Caco-2 (cell line): ENCODE data around the gene GEMIN7. TPM values are rescaled to one million over a fixed set of nuclear protein-coding genes. Genes with fewer than 3 reads are reported as not detected.
A peak's percentile ranks its signal among the peaks of the same experiment; 100 is the strongest.

Source experiments
- BruUV-seq: library from RNA; stranded (reverse); fragments of 400-500 nt; replicated peaks from 2 replicates; lab custom pipeline; 2021; lab: Mats Ljungman, UMichigan
- CTCF ChIA-PET: fragments of 300-600 bp; sonication (Branson Sonifier 250); formaldehyde crosslinking; loops from one replicate; lab custom pipeline; 2022; ENCODE audit warnings: antibody characterized with exemption; lab: Charles Lee
- POLR2A ChIA-PET: fragments of 300-600 bp; sonication (Branson Sonifier 250); formaldehyde crosslinking; loops from one replicate; lab custom pipeline; 2022; ENCODE audit warnings: antibody characterized with exemption; lab: Charles Lee
- DNase-seq, 2 experiments: peaks; one replicate each; pipeline versions ENCODE4 v3.0.0 to v3.0.0-alpha.2; 2020 to 2022
- H3K27me3 ChIP-seq: replicated peaks from 2 replicates; pipeline ENCODE4 v1.6.0; 2011; ENCODE audit warnings: low read length; ENCODE audit not compliant: control insufficient read depth, insufficient read depth
- H3K36me3 ChIP-seq: 2 replicates; pipeline ENCODE4 v1.5.1; 2011; ENCODE audit warnings: low read length; ENCODE audit not compliant: control insufficient read depth, insufficient read depth
- H3K4me1 ChIP-seq: fragments of 250-450 bp; sonication (Bioruptor Pico); 2 replicates; pipeline ENCODE4 v1.5.1; 2020; ENCODE audit warnings: mild to moderate bottlenecking
- H3K4me3 ChIP-seq: 2 replicates; pipeline ENCODE4 v1.5.1; 2011; ENCODE audit warnings: low read depth, mild to moderate bottlenecking, control low read depth, low read length
- H3K9me3 ChIP-seq: fragments of 250-450 bp; sonication (Bioruptor Pico); 2 replicates; pipeline ENCODE4 v1.5.1; 2020; ENCODE audit warnings: mild to moderate bottlenecking, moderate library complexity
- H3K27ac Mint-ChIP-seq: one replicate; pipeline ENCODE4 v1.8.0; 2022; ENCODE audit warnings: mixed read lengths; ENCODE audit not compliant: unreplicated experiment
- H3K27me3 Mint-ChIP-seq: one replicate; pipeline ENCODE4 v1.8.0; 2022; ENCODE audit warnings: mixed read lengths; ENCODE audit not compliant: insufficient read depth, unreplicated experiment
- H3K36me3 Mint-ChIP-seq: one replicate; pipeline ENCODE4 v1.8.0; 2022; ENCODE audit warnings: mild to moderate bottlenecking, mixed read lengths; ENCODE audit not compliant: insufficient read depth, unreplicated experiment
- H3K4me1 Mint-ChIP-seq: one replicate; pipeline ENCODE4 v1.8.0; 2022; ENCODE audit warnings: low read depth, mixed read lengths; ENCODE audit not compliant: unreplicated experiment
- H3K4me3 Mint-ChIP-seq: one replicate; pipeline ENCODE4 v1.8.0; 2022; ENCODE audit warnings: mild to moderate bottlenecking, moderate library complexity, mixed read lengths; ENCODE audit not compliant: unreplicated experiment
- H3K9me3 Mint-ChIP-seq: one replicate; pipeline ENCODE4 v1.8.0; 2022; ENCODE audit warnings: mixed read lengths; ENCODE audit not compliant: unreplicated experiment
- CTCF ChIP-seq, 2 experiments: fragments of 200-600 bp in 1 of 2; IDR thresholded peaks; 1 replicate in 1 of 2; 2 replicates in 1 of 2; pipeline versions ENCODE4 v1.5.1 to v1.8.0; 2011 to 2022; ENCODE audit warnings: antibody characterized with exemption in 1 of 2, control low read depth in 1 of 2, inconsistent platforms in 1 of 2, low read depth in 1 of 2, low read length in 1 of 2, mild to moderate bottlenecking in 1 of 2, moderate library complexity in 1 of 2; ENCODE audit not compliant: insufficient read depth in 1 of 2, severe bottlenecking in 1 of 2, unreplicated experiment in 1 of 2
- intact Hi-C: fragments of 100-400 bp; cut with micrococcal nuclease; formaldehyde crosslinking; loops from one replicate; pipeline ENCODE4 v1.10.0; 2022; ENCODE audit not compliant: unreplicated experiment
- total RNA-seq: library from RNA; stranded (reverse); gene quantifications from 2 replicates; pipeline ENCODE4 v1.2.3, GENCODE V29; 2022

Gene GEMIN7
- total RNA-seq, 1 experiment from 2014 or later = 49.3 TPM

- CTCF ChIA-PET = no interaction called here
- TF ChIP-seq CTCF (IDR thresholded peaks at IDR 0.05; ENCODE audit: insufficient read depth in 1 of 2, low read depth in 1 of 2, low read length in 1 of 2, severe bottlenecking in 1 of 2, unreplicated experiment in 1 of 2) = no peak
- H3K4me3 Mint-ChIP-seq = no peak overlapping the region
- H3K27me3 ChIP-seq = no peaks in the 10 kb centered on the region
- H3K9me3 Mint-ChIP-seq = no peaks in the 10 kb centered on the region
- H3K4me3 ChIP-seq = no peak overlapping the region
- no peak for DNase-seq
- intact Hi-C loops = loop anchor here (5.0 kb wide), 1 partner anchor 37 kb away; the partner anchor contains the start of gene PPP1R37
- H3K4me1 ChIP-seq = no peaks in the 10 kb centered on the region
- POLR2A ChIA-PET = no interaction called here
- no peaks in the 10 kb centered on the region for H3K9me3 ChIP-seq
- peaks cover 13% of the 10 kb centered on the region for H3K36me3 Mint-ChIP-seq
- H3K27ac Mint-ChIP-seq = no peak overlapping the region
- BruUV-seq = no TSS peak
- no peaks in the 10 kb centered on the region for H3K27me3 Mint-ChIP-seq
- H3K4me1 Mint-ChIP-seq = peaks cover 6% of the 10 kb centered on the region
- no peaks in the 10 kb centered on the region for H3K36me3 ChIP-seq
Measured at GRCh38 chr19:45128806-45129205, 49.7 kb downstream of the GEMIN7 start.

GRCh38 chr19:45130236-45130635 is 51.2 kb downstream of the GEMIN7 start:
- intact Hi-C loops = no loop called here
- POLR2A ChIA-PET = no interaction called here
- CTCF ChIA-PET = no interaction called here
- H3K4me1 ChIP-seq = no peaks in the 10 kb centered on the region
- no peaks in the 10 kb centered on the region for H3K4me1 Mint-ChIP-seq
- no peak overlapping the region for H3K27ac Mint-ChIP-seq
- H3K9me3 Mint-ChIP-seq = no peaks in the 10 kb centered on the region
- H3K4me3 Mint-ChIP-seq = no peak overlapping the region
- H3K27me3 Mint-ChIP-seq = no peaks in the 10 kb centered on the region
- H3K36me3 ChIP-seq = no peaks in the 10 kb centered on the region
- H3K9me3 ChIP-seq = no peaks in the 10 kb centered on the region
- H3K27me3 ChIP-seq = no peaks in the 10 kb centered on the region
- H3K36me3 Mint-ChIP-seq = peaks cover 13% of the 10 kb centered on the region
- DNase-seq = no peak
- no TSS peak for BruUV-seq
- no peak for TF ChIP-seq CTCF (IDR thresholded peaks at IDR 0.05; ENCODE audit: insufficient read depth in 1 of 2, low read depth in 1 of 2, low read length in 1 of 2, severe bottlenecking in 1 of 2, unreplicated experiment in 1 of 2)
- H3K4me3 ChIP-seq = no peak overlapping the region

GRCh38 chr19:45130888-45131615 is 52.0 kb downstream of the GEMIN7 start:
- BruUV-seq = no TSS peak
- Mint-ChIP-seq H3K4me3 (no peak overlapping the region), H3K4me1 (no peaks in the 10 kb centered on the region), H3K27ac (no peak overlapping the region), H3K36me3 (peaks cover 9% of the 10 kb centered on the region), H3K27me3 (no peaks in the 10 kb centered on the region), H3K9me3 (no peaks in the 10 kb centered on the region)
- CTCF ChIA-PET = interaction anchor here (0.6 to 1.1 kb wide), 4 partner anchors 27 to 72 kb away, joined by 3 to 4 read pairs (median 3); partner anchors contain the start of genes BLOC1S3 and TRAPPC6A
- H3K27me3 ChIP-seq = no peaks in the 10 kb centered on the region
- POLR2A ChIA-PET = no interaction called here
- H3K9me3 ChIP-seq = no peaks in the 10 kb centered on the region
- H3K4me1 ChIP-seq = no peaks in the 10 kb centered on the region
- peak in 1 of 2 experiments; percentile 55 for TF ChIP-seq CTCF (IDR thresholded peaks at IDR 0.05; ENCODE audit: insufficient read depth in 1 of 2, low read depth in 1 of 2, low read length in 1 of 2, severe bottlenecking in 1 of 2, unreplicated experiment in 1 of 2)
- DNase-seq = peak in 1 of 2 experiments; percentile 55
- no peaks in the 10 kb centered on the region for H3K36me3 ChIP-seq
- no peak overlapping the region for H3K4me3 ChIP-seq
- intact Hi-C loops = no loop called here
